CD8-positive, alpha-beta memory T cell (primary cell): Measurements from ENCODE around the gene BANP. TPM values are rescaled to one million over a fixed set of nuclear protein-coding genes. Genes with fewer than 3 reads are reported as not detected.
"Not testable (repeated sequence)": the region's sequence is repeated elsewhere in the genome, so short reads cannot be mapped to it uniquely, and the experiment has no call there.

ENCODE experiments used
- CTCF ChIA-PET: fragments of 350-600 bp; sonication (Branson Sonifier 250); formaldehyde crosslinking; loops from one replicate; lab custom pipeline; 2021; ENCODE audit warnings: antibody characterized with exemption; lab: Charles Lee
- POLR2A ChIA-PET: fragments of 350-600 bp; sonication (Branson Sonifier 250); formaldehyde crosslinking; loops from one replicate; lab custom pipeline; 2021; ENCODE audit warnings: antibody characterized with exemption; lab: Charles Lee
- DNase-seq, 5 donors: peaks; one replicate each; pipeline versions ENCODE4 v3.0.0 to v3.0.0-alpha.2; 2020 to 2022; ENCODE audit warnings: mixed read lengths in 1 of 5
- H3K27ac ChIP-seq: one replicate; pipeline ENCODE4 v1.7.0; 2013; ENCODE audit warnings: low read depth, mild to moderate bottlenecking, low read length, moderate library complexity
- H3K27me3 ChIP-seq: 2 replicates; pipeline ENCODE4 v1.7.0; 2013; ENCODE audit warnings: low read length, mild to moderate bottlenecking; ENCODE audit not compliant: insufficient read depth, poor library complexity, severe bottlenecking
- H3K36me3 ChIP-seq: 2 replicates; pipeline ENCODE4 v1.7.0; 2013; ENCODE audit warnings: mild to moderate bottlenecking, low read length, moderate library complexity; ENCODE audit not compliant: insufficient read depth
- H3K4me1 ChIP-seq: 2 replicates; pipeline ENCODE4 v1.7.0; 2013; ENCODE audit warnings: mild to moderate bottlenecking, low read length, moderate library complexity; ENCODE audit not compliant: insufficient read depth
- H3K4me3 ChIP-seq: 2 replicates; pipeline ENCODE4 v1.7.0; 2013; ENCODE audit warnings: mild to moderate bottlenecking, low read length
- H3K9me3 ChIP-seq: 2 replicates; pipeline ENCODE4 v1.7.0; 2013; ENCODE audit warnings: mild to moderate bottlenecking, low read length
- H3K27ac Mint-ChIP-seq, 8 donors: one replicate each; pipeline ENCODE4 v1.8.0; 2020 to 2021; ENCODE audit warnings: mixed read lengths in 8 of 8, mild to moderate bottlenecking in 6 of 8, inconsistent platforms in 3 of 8, moderate library complexity in 3 of 8
- H3K27me3 Mint-ChIP-seq, 2 donors: one replicate each; pipeline ENCODE4 v1.8.0; 2020 to 2021; ENCODE audit warnings: mixed read lengths in 2 of 2, mild to moderate bottlenecking in 1 of 2, moderate library complexity in 1 of 2
- H3K36me3 Mint-ChIP-seq, 3 donors: one replicate each; pipeline ENCODE4 v1.8.0; 2020 to 2021; ENCODE audit warnings: mixed read lengths in 3 of 3, inconsistent platforms in 1 of 3, mild to moderate bottlenecking in 1 of 3
- H3K4me1 Mint-ChIP-seq, 3 donors: one replicate each; pipeline ENCODE4 v1.8.0; 2020 to 2021; ENCODE audit warnings: mixed read lengths in 3 of 3, inconsistent platforms in 1 of 3, mild to moderate bottlenecking in 1 of 3
- H3K4me3 Mint-ChIP-seq, 7 donors: one replicate each; pipeline ENCODE4 v1.8.0; 2020 to 2021; ENCODE audit warnings: mixed read lengths in 7 of 7, mild to moderate bottlenecking in 6 of 7, moderate library complexity in 4 of 7, inconsistent platforms in 2 of 7
- H3K9me3 Mint-ChIP-seq, 5 donors: one replicate each; pipeline ENCODE4 v1.8.0; 2020 to 2022; ENCODE audit warnings: mixed read lengths in 5 of 5, mild to moderate bottlenecking in 3 of 5, moderate library complexity in 2 of 5, inconsistent platforms in 1 of 5
- polyA plus RNA-seq: library from polyadenylated mRNA; unstranded; fragments of 300-500 nt; fragmentation: Illumina TruSeq; gene quantifications from one replicate; pipeline ENCODE4 v1.2.3, GENCODE V29; 2021
- total RNA-seq, 2 experiments: library from RNA; stranded (reverse); gene quantifications; one replicate each; pipeline ENCODE4 v1.2.3, GENCODE V29; 2021

Gene BANP
- total and polyA plus RNA-seq, 3 experiments from 2014 or later: 28.5 to 32.5 (median 29.5) TPM

DNA sequence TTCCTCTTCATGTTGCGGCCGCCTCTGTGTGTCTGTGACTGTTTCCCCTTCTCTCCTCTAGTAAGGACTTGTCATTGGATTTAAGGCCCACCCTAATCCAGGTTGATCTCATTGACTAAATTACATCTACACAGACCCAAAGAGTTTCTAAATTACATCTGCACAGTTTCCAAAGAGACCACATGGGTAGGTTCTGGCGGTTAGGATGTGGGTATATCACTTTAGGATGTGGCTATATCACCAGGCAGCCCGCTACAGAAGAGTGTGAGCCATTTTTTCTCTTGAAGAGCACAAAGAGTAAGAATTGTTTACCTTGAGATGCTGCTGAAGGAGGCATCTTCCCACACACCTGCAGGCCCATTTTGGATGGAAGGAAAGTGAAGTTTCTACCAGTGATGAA, 30.1 kb downstream of the BANP start:
- H3K27me3 Mint-ChIP-seq, H3K4me1 ChIP-seq, H3K4me3 ChIP-seq, H3K27ac ChIP-seq, H3K9me3 ChIP-seq, CTCF ChIA-PET, H3K9me3 Mint-ChIP-seq, POLR2A ChIA-PET, H3K27me3 ChIP-seq, H3K36me3 ChIP-seq: not testable (repeated sequence)
- Mint-ChIP-seq H3K36me3 (peaks cover 22 to 83% (median 25%) of the 10 kb centered on the region in 3 donors), H3K4me1 (peaks cover 44 to 55% (median 49%) of the 10 kb centered on the region in 3 donors), H3K27ac (peak overlapping the region; percentile 64 to 94 (median 84)), H3K4me3 (peak overlapping the region; percentile 11 to 75 (median 62))
- DNase-seq: peak in 4 of 5 donors; percentile 17 to 70 (median 57)

DNA sequence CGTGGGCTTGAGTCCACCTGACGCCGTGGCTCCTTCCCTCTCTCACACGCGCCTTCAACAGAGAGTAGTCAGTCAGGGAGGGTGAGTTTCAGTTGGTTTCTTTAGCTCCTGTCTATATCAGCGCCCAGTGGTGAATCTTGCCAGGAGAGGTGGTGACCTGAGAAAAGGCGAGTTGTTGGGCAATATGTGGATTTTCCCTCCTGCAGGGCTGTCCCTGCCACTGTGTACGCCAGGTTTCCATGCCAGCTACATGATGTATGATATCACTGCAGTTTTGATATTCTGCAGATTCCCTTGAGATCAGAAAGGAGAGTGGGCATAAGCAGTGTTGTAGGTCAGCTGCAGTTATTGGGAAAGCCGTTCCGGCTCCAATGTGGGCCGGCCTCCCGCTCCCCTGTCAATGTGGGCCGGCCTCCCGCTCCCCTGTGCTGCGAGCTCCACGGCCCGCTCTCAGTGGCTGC, 31.4 kb downstream of the BANP start:
- H3K27ac ChIP-seq: no peak overlapping the region
- H3K36me3 Mint-ChIP-seq: peaks cover 17 to 77% (median 24%) of the 10 kb centered on the region in 3 donors
- no peak overlapping the region for H3K4me3 Mint-ChIP-seq
- H3K36me3 ChIP-seq: peaks cover 7% of the 10 kb centered on the region
- H3K9me3 ChIP-seq: no peaks in the 10 kb centered on the region
- H3K27me3 Mint-ChIP-seq: no peaks in the 10 kb centered on the region
- H3K4me1 Mint-ChIP-seq: peaks cover 46 to 54% (median 49%) of the 10 kb centered on the region in 3 donors
- CTCF ChIA-PET: no interaction called here
- DNase-seq: no peak
- H3K9me3 Mint-ChIP-seq: no peaks in the 10 kb centered on the region
- POLR2A ChIA-PET: no interaction called here
- H3K4me3 ChIP-seq: no peak overlapping the region
- no peaks in the 10 kb centered on the region for H3K27me3 ChIP-seq
- H3K4me1 ChIP-seq: peaks cover 6% of the 10 kb centered on the region
- H3K27ac Mint-ChIP-seq: peak overlapping the region in 2 of 8 donors; percentile 8 to 79

DNA sequence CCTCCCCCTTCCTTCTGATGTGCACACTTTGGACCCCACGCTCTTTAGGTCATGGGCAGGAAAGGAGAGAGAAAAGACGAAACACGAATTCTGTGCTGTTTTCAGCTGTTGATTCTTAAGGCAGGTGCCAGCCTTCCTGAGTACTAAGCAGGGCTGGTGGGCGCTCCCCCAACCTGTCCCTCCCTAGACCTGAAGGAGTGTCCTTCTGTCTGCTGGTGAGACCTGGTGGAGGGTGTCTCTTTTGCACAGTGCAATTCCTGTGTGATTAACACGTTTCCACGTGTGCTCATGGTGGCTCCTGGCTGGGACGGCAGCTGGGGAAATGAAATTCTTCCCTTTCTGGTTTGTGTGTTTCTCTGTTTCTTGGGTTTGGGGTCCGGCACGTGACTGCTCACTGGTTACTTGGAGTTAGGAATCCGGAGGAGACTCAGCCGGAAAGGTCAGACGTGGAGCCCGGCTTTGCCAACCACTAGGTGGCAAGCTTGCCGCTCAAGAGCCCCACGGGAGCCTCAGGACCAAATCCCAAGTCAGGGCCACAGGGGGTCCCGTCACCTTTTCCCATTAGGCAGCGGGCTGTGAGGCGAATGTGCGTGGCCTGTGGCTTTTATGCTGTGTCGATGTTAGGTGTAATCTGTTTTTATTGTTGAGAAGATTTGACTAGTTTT, 32.0 kb downstream of the BANP start:
- H3K27ac ChIP-seq, H3K27me3 ChIP-seq, H3K36me3 ChIP-seq, H3K4me3 Mint-ChIP-seq, H3K9me3 ChIP-seq, POLR2A ChIA-PET, CTCF ChIA-PET, H3K4me3 ChIP-seq, DNase-seq, H3K9me3 Mint-ChIP-seq, H3K27me3 Mint-ChIP-seq, H3K4me1 ChIP-seq: not testable (repeated sequence)
- Mint-ChIP-seq H3K36me3 (peaks cover 17 to 78% (median 24%) of the 10 kb centered on the region in 3 donors), H3K4me1 (peaks cover 46 to 53% (median 48%) of the 10 kb centered on the region in 3 donors), H3K27ac (peak overlapping the region in 1 of 8 donors; percentile 27)

DNA sequence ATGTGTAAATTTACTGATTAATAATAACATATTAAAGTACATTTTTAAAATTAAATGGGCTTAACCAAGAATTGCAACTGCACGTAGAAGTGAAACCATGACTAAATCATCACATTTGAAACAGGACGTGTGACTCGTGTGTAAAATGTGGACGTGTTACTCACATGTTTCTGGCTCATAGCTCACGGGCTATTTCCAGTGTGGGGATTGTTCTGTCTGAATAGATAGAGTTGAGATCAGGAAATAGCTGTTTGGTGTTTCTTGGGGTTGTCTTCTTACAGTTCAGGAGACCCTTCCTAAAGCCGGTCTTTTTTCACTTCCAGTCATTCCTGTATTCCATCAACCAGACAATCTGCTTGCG, 32.5 kb downstream of the BANP start:
- H3K4me1 ChIP-seq, CTCF ChIA-PET, H3K27me3 Mint-ChIP-seq, H3K4me3 ChIP-seq, H3K4me3 Mint-ChIP-seq, DNase-seq, H3K27ac Mint-ChIP-seq, H3K9me3 Mint-ChIP-seq, POLR2A ChIA-PET, H3K27me3 ChIP-seq, H3K27ac ChIP-seq, H3K9me3 ChIP-seq, H3K36me3 ChIP-seq: not testable (repeated sequence)
- peaks cover 17 to 77% (median 24%) of the 10 kb centered on the region in 3 donors for H3K36me3 Mint-ChIP-seq
- peaks cover 43 to 48% (median 44%) of the 10 kb centered on the region in 3 donors for H3K4me1 Mint-ChIP-seq

DNA sequence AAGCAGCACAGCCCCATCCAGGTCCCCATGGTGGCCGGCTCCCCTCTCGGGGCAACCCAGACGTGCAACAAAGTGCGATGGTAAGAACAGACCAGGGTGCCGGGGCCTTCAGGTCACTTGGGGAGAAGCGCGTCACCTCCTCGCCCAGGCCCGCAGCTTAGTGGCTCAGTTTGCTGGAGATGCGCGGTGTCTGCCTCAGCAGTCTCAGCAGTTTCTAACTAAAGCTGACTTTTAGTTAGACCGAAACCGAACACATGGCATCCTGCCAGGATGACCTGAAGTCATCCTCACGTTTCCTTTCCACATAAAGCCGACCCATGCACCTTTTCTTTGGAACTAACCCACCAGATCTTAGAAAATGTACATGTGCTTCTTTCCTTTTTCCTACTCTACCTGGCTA, 32.9 kb downstream of the BANP start:
- H3K9me3 ChIP-seq, H3K9me3 Mint-ChIP-seq, H3K27ac Mint-ChIP-seq, CTCF ChIA-PET, H3K4me3 ChIP-seq, POLR2A ChIA-PET, H3K27me3 ChIP-seq, H3K27me3 Mint-ChIP-seq, H3K4me1 ChIP-seq, H3K4me3 Mint-ChIP-seq, H3K27ac ChIP-seq, DNase-seq, H3K36me3 ChIP-seq: not testable (repeated sequence)
- Mint-ChIP-seq H3K36me3 (peaks cover 17 to 77% (median 24%) of the 10 kb centered on the region in 3 donors), H3K4me1 (peaks cover 38 to 43% (median 40%) of the 10 kb centered on the region in 3 donors)

DNA sequence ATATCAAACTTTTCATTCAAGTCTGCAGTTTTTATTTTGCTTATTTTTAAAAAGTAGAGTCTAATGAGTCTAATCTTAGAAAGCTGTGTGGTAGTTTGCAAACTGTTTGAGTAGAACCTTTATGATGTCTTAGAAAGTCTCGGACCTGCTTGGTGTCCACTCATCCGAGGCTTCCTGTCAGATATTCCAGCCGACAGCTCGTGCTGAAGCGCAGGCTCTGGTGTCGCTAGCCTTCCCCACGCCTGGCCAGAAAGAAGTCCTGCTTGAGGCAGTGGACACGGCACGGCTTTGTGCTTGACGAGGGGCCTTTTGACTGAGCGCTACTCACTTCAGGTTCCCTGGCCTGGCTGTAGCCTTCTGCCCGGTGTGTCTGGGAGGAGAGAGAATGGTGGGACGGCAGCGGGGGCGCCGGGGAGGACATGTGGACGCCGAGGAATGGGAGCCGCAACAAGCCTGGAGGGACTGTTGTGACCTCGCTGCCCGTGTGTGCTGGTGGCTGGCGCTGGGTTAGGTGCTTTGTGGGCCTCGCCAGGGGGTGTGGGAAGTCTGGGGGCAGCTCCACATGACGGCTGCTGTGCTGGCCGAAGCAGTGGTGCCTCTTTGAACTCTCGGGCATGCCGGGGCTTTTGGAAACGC, 33.5 kb downstream of the BANP start:
- Histone ChIP-seq H3K4me3 (no peak overlapping the region), H3K4me1 (peaks cover 1% of the 10 kb centered on the region), H3K36me3 (peaks cover 7% of the 10 kb centered on the region), H3K27me3 (no peaks in the 10 kb centered on the region), H3K9me3 (no peaks in the 10 kb centered on the region), H3K27ac (no peak overlapping the region)
- Mint-ChIP-seq H3K4me3 (no peak overlapping the region), H3K36me3 (peaks cover 17 to 75% (median 22%) of the 10 kb centered on the region in 3 donors), H3K9me3 (no peaks in the 10 kb centered on the region), H3K27ac (no peak overlapping the region), H3K27me3 (no peaks in the 10 kb centered on the region), H3K4me1 (peaks cover 32 to 37% (median 35%) of the 10 kb centered on the region in 3 donors)
- CTCF ChIA-PET: no interaction called here
- DNase-seq: no peak
- POLR2A ChIA-PET: no interaction called here

DNA sequence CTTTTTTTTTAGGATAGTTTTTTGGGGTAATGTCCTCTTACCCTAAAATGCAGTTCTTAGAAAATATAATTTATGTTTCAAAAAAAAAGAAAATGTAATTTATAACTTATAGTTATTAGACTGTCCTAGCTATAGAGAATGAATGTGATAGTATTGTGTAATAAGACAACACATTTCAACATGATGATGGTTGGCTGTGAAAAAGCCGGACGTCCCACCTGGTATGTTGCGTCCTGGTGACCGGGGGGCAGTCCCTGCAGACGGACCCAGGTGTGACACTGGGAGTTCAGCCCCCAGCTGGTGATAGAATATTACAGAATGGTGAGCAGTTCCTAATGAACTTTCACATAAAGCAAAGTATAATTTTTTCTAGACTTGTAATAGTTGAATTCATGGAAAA, 34.3 kb downstream of the BANP start:
- DNase-seq, POLR2A ChIA-PET, H3K9me3 Mint-ChIP-seq, CTCF ChIA-PET, H3K36me3 ChIP-seq, H3K27me3 Mint-ChIP-seq, H3K4me1 ChIP-seq, H3K9me3 ChIP-seq, H3K27me3 ChIP-seq, H3K27ac Mint-ChIP-seq, H3K4me3 Mint-ChIP-seq, H3K27ac ChIP-seq, H3K4me3 ChIP-seq: not testable (repeated sequence)
- Mint-ChIP-seq H3K4me1 (peaks cover 25 to 33% (median 30%) of the 10 kb centered on the region in 3 donors), H3K36me3 (peaks cover 17 to 78% (median 24%) of the 10 kb centered on the region in 3 donors)

DNA sequence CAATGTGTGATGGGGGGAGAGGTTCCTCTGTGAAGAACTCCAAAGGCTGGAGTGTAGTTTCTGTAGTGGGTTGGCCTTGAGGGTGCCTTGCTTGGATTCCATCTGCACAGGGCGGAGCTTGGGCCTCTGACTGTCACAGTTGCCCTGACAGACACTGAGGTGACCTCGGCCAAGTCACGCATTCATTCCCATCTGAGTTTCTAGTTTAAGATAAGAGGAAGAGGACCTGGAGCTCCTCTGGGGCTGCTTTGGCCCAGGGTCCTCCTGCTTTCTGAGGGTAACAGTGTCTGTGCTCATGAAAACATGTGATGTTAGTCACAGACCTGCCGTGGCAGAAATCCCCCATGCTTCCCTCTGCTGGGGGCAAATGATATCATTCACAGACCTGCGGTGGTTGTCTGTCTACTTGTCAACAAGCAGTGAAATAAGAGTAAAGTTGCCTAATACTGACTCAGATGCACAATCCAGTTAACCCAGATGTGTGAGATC, 35.2 kb downstream of the BANP start:
- H3K4me1 ChIP-seq, CTCF ChIA-PET, H3K4me3 ChIP-seq, H3K36me3 ChIP-seq, H3K27ac Mint-ChIP-seq, H3K9me3 Mint-ChIP-seq, H3K27me3 ChIP-seq, H3K27me3 Mint-ChIP-seq, H3K27ac ChIP-seq, POLR2A ChIA-PET, H3K9me3 ChIP-seq, H3K4me3 Mint-ChIP-seq, DNase-seq: not testable (repeated sequence)
- H3K4me1 Mint-ChIP-seq: peaks cover 16 to 24% (median 22%) of the 10 kb centered on the region in 3 donors
- peaks cover 17 to 81% (median 24%) of the 10 kb centered on the region in 3 donors for H3K36me3 Mint-ChIP-seq
